BLaER1 (cell line): ENCODE results near the gene TMEM202.
A peak's percentile ranks its signal among the peaks of the same experiment; 100 is the strongest.

Experiments
- H3K27ac ChIP-seq: shearing (Covaris generic); formaldehyde crosslinking; 2 replicates; pipeline ENCODE4 v1.8.1; 2022
- H3K27me3 ChIP-seq: shearing (Covaris generic); formaldehyde crosslinking; 2 replicates; pipeline ENCODE4 v1.8.1; 2022
- H3K36me3 ChIP-seq: shearing (Covaris generic); formaldehyde crosslinking; 2 replicates; pipeline ENCODE4 v1.8.1; 2022
- H3K4me1 ChIP-seq: shearing (Covaris generic); formaldehyde crosslinking; 2 replicates; pipeline ENCODE4 v1.8.1; 2022
- H3K4me2 ChIP-seq: shearing (Covaris generic); formaldehyde crosslinking; 2 replicates; pipeline ENCODE4 v1.8.1; 2022
- H3K4me3 ChIP-seq: shearing (Covaris generic); formaldehyde crosslinking; 2 replicates; pipeline ENCODE4 v1.8.1; 2022
- H3K9ac ChIP-seq: shearing (Covaris generic); formaldehyde crosslinking; 2 replicates; pipeline ENCODE4 v1.8.1; 2022
- H3K9me3 ChIP-seq: shearing (Covaris generic); formaldehyde crosslinking; 2 replicates; pipeline ENCODE4 v1.8.1; 2022
- H4K20me1 ChIP-seq: shearing (Covaris generic); formaldehyde crosslinking; 2 replicates; pipeline ENCODE4 v1.8.1; 2022
- Cebpa-rat ChIP-seq: shearing (Covaris generic); IDR thresholded peaks from 2 replicates; pipeline ENCODE4 v1.8.1; 2022

TMEM202 gene, protein sequence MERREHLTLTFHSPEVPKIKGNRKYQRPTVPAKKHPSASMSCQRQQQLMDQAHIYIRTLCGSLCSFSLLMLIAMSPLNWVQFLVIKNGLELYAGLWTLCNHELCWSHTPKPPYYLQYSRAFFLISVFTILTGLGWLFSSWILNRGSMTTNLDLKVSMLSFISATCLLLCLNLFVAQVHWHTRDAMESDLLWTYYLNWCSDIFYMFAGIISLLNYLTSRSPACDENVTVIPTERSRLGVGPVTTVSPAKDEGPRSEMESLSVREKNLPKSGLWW

DNA sequence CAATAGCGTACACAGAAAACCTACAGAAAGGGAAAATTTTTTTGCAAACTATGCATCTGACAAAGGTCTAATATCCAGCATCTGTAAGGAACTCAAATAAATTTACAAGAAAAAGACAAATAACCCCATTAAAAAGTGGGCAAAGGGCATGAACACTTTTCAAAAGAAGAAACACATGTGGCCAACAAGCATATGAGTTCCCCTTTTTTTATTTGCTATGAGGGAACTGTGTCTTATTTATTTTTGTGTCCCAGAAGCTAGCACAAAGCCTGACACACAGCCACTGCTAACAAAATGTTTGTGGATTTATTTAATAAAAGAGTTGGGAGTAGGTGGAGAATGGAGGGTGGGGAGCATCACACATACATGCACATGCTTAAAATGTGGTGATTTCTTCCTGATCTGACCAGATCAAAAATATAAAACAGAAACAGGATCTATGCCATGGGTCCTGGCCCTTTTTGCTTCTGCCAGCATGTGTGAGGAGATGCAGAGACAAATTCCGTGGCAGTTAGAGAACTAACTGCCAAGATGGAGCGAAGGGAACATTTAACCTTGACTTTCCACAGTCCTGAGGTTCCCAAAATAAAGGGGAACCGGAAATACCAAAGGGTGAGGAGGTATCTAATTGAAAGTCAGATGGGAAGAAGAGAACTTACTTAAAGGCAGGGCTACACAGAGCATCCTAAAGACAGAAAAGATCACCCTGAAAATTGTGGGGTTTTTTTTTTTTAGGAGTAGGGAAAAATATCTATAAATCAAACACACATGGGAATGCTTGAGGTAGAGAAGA lies at the start of gene TMEM202:
TMEM202 (plus strand) TSS at position 510 of the 793 bp plus-strand sequence; CDS start at position 532, 22 bp downstream.
- H3K9ac ChIP-seq = no peak within 1 kb of the TSS
- no peak for TF ChIP-seq Cebpa-rat
- H3K4me2 ChIP-seq = no peak within 1 kb of the TSS
- H4K20me1 ChIP-seq = no peaks in the 10 kb centered on the region
- H3K4me3 ChIP-seq = no peak within 1 kb of the TSS
- no peaks in the 10 kb centered on the region for H3K4me1 ChIP-seq
- H3K27ac ChIP-seq = no peak within 1 kb of the TSS
- 0 out of 2 replicates have a peak, but pooled peaks cover 5% of the 10 kb centered on the region for H3K9me3 ChIP-seq
- H3K36me3 ChIP-seq = no peaks in the 10 kb centered on the region
- no peaks in the 10 kb centered on the region for H3K27me3 ChIP-seq

- no peaks in the 10 kb centered on the region for H3K27me3 ChIP-seq
- H3K9me3 ChIP-seq = no peaks in the 10 kb centered on the region
- TF ChIP-seq Cebpa-rat = no peak
- no peaks in the 10 kb centered on the region; the same call in 1 of the 2 replicates for H3K4me1 ChIP-seq
- H3K9ac ChIP-seq = no peak overlapping the region
- H3K27ac ChIP-seq = no peak overlapping the region
- H3K36me3 ChIP-seq = peaks cover 100% of the 10 kb centered on the region
- H4K20me1 ChIP-seq = peaks cover 49% of the 10 kb centered on the region
- no peak overlapping the region for H3K4me2 ChIP-seq
- no peak overlapping the region for H3K4me3 ChIP-seq
These were observed 44.8 kb upstream of the TMEM202 start for GRCh38 chr15:72353266-72353665.

GRCh38 chr15:72354496-72354895 lies 43.6 kb upstream of the TMEM202 start:
- Histone ChIP-seq H3K4me1 (no peaks in the 10 kb centered on the region), H3K36me3 (peaks cover 99% of the 10 kb centered on the region)

DNA sequence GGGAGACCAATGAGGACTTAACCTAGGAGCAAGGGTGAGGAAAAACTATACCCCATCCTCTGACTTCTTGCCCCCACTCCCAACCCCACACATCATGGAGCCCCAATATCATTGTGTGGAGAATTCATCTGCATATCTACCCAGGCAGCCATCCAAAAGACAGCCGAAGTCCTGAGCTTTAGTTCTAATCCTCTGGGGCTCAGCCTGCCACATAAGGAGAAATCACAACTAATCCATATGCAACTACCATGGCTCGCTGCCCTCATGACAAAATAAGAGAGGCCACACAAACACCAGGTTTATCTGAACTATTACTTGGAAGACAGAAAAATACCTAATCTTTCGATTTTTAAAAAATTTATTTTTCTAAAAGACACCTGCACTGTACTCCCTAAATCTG lies 40.0 kb upstream of the TMEM202 start:
- Histone ChIP-seq H3K4me3 (no peak overlapping the region), H3K36me3 (peaks cover 79% of the 10 kb centered on the region), H3K9ac (no peak overlapping the region), H4K20me1 (peaks cover 89% of the 10 kb centered on the region), H3K4me2 (no peak overlapping the region), H3K4me1 (no peaks in the 10 kb centered on the region), H3K27me3 (no peaks in the 10 kb centered on the region), H3K27ac (no peak overlapping the region), H3K9me3 (no peaks in the 10 kb centered on the region)
- no peak for TF ChIP-seq Cebpa-rat

More at GRCh38 chr15:72354496-72354895, 43.6 kb upstream of the TMEM202 start:
- Histone ChIP-seq H3K27me3 (no peaks in the 10 kb centered on the region), H3K4me3 (no peak overlapping the region), H4K20me1 (peaks cover 52% of the 10 kb centered on the region), H3K4me2 (no peak overlapping the region), H3K27ac (no peak overlapping the region), H3K9me3 (no peaks in the 10 kb centered on the region), H3K9ac (no peak overlapping the region)
- no peak for TF ChIP-seq Cebpa-rat

DNA sequence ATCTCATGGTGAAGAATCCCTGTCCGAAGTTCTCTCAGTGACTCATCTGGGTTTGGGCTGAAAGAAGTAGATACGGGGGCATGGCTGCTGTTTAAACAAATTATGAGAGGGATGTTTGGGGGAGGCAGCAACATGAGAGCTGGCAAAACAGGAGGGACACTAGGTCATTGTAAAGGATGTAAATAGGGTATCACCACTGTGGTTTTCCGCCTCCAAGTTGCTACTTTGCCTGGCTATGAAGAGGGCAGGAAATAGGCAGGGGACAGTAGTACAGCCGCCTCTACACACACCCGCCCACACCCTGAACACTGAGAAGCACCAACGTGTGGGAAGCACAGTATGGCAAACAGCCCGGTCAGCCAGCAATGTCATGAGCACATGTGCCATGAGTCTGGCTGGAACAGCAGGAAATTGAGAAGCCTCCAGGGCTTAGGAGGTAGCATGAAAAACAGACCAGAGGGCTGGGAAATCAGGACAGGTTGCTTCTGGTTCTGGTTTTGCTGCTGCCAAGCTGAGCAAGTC lies 39.4 kb upstream of the TMEM202 start:
- no peaks in the 10 kb centered on the region for H3K4me1 ChIP-seq
- H3K36me3 ChIP-seq = peaks cover 77% of the 10 kb centered on the region
- no peak overlapping the region for H3K4me3 ChIP-seq
- H3K4me2 ChIP-seq = no peak overlapping the region
- no peak overlapping the region for H3K27ac ChIP-seq
- H3K9me3 ChIP-seq = no peaks in the 10 kb centered on the region
- no peak for TF ChIP-seq Cebpa-rat
- no peaks in the 10 kb centered on the region for H3K27me3 ChIP-seq
- peaks cover 93% of the 10 kb centered on the region for H4K20me1 ChIP-seq
- no peak overlapping the region for H3K9ac ChIP-seq

DNA sequence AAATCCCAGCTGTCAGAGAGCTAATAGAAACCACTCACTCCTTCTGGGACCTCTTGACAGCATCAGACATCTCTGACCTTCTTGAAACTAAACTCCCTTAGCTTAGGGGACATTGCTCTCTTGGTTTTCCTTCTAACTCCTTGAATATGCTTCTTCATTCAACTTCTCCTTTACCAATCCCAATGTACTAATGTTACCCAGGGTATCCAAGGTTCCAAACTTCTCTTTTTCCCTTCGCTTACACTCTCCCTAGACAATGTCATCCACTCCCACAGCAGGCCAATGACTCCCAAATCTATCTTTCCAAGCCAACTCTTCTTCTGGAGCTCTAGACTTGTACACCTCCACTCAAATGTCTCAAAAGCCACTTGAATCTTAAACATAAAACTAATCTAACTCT lies 36.9 kb upstream of the TMEM202 start:
- H3K27ac ChIP-seq = no peak overlapping the region
- H4K20me1 ChIP-seq = peaks cover 92% of the 10 kb centered on the region
- no peak overlapping the region for H3K9ac ChIP-seq
- TF ChIP-seq Cebpa-rat = no peak
- no peak overlapping the region for H3K4me2 ChIP-seq
- H3K4me1 ChIP-seq = peaks cover 9% of the 10 kb centered on the region
- H3K9me3 ChIP-seq = no peaks in the 10 kb centered on the region
- peaks cover 52% of the 10 kb centered on the region for H3K36me3 ChIP-seq
- H3K4me3 ChIP-seq = no peak overlapping the region
- no peaks in the 10 kb centered on the region for H3K27me3 ChIP-seq

- Histone ChIP-seq H3K9me3 (no peaks in the 10 kb centered on the region), H4K20me1 (peaks cover 89% of the 10 kb centered on the region), H3K9ac (no peak overlapping the region), H3K36me3 (peaks cover 54% of the 10 kb centered on the region), H3K27me3 (no peaks in the 10 kb centered on the region), H3K4me1 (peaks cover 36% of the 10 kb centered on the region), H3K4me3 (no peak overlapping the region), H3K4me2 (peak overlapping the region; percentile 59), H3K27ac (no peak overlapping the region)
- no peak for TF ChIP-seq Cebpa-rat
These were observed 32.3 kb upstream of the TMEM202 start for GRCh38 chr15:72365844-72366243.

DNA sequence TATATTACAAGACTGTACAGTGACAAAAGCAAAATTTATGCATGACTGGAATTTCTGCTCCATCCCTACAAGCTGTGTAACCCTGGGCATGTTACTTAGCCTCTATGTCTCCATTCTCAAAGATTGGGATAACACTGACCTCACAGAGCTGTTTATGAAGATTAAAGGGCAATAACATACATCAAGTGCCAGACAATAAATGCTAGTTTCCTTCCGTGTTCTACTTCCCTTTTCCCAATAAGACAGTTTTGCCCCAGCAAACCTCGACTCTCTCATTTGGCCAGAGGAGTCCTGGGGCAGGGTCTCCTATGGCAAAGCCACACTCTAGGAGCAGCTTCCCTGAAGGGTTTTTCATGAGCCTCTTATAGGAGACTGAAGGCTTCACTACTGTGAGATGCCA lies 29.8 kb upstream of the TMEM202 start:
- TF ChIP-seq Cebpa-rat = no peak
- Histone ChIP-seq H3K9ac (no peak overlapping the region), H3K4me2 (no peak overlapping the region; the same call in 1 of the 2 replicates), H3K4me1 (peaks cover 43% of the 10 kb centered on the region), H3K36me3 (peaks cover 64% of the 10 kb centered on the region), H3K27ac (no peak overlapping the region), H4K20me1 (peaks cover 78% of the 10 kb centered on the region), H3K9me3 (no peaks in the 10 kb centered on the region), H3K27me3 (no peaks in the 10 kb centered on the region), H3K4me3 (no peak overlapping the region)

DNA sequence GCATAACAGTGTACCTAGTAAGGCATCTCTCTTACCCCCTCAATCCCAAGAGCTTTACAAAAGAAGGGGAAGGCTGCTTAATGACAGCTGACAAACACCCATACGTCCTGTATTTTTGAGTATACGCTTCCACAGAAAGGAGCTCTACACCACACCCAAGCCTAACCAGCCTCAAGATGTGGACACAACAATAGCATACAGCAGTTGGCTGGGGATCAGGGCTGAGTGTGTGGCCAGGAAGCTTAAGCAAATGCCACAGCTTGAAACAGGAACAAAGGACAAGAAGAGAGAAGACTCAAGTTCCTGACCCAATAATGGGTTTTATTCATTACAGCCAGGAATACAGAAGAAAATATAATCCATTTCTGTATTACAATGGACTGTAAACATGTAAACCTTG lies 29.2 kb upstream of the TMEM202 start:
- H3K4me2 ChIP-seq = no peak overlapping the region
- peaks cover 65% of the 10 kb centered on the region for H3K36me3 ChIP-seq
- H3K27ac ChIP-seq = no peak overlapping the region
- H3K4me3 ChIP-seq = no peak overlapping the region
- H3K9me3 ChIP-seq = no peaks in the 10 kb centered on the region
- H4K20me1 ChIP-seq = peaks cover 76% of the 10 kb centered on the region
- TF ChIP-seq Cebpa-rat = no peak
- H3K9ac ChIP-seq = no peak overlapping the region
- no peaks in the 10 kb centered on the region for H3K27me3 ChIP-seq
- peaks cover 49% of the 10 kb centered on the region for H3K4me1 ChIP-seq

GRCh38 chr15:72369964-72370363 lies 28.1 kb upstream of the TMEM202 start:
- Histone ChIP-seq H3K4me1 (peaks cover 60% of the 10 kb centered on the region), H3K4me2 (no peak overlapping the region), H3K27me3 (no peaks in the 10 kb centered on the region), H3K27ac (no peak overlapping the region), H3K36me3 (peaks cover 65% of the 10 kb centered on the region), H3K9ac (no peak overlapping the region), H3K4me3 (no peak overlapping the region), H4K20me1 (peaks cover 70% of the 10 kb centered on the region), H3K9me3 (no peaks in the 10 kb centered on the region)
- TF ChIP-seq Cebpa-rat = no peak
